22Rv1 (cell line): ENCODE measurements around the gene HELT.

ENCODE experiments used
- H3K27ac ChIP-seq: fragments of 450-650 bp; 2 replicates; pipeline ENCODE4 v1.5.1; 2017
- ZFX ChIP-seq: fragments of 450-650 bp; IDR thresholded peaks from 2 replicates; pipeline ENCODE4 v1.6.1; 2017; ENCODE audit warnings: antibody characterized with exemption, borderline replicate concordance
- TF ChIP-seq, protein P1 (sequence below): fragments of 450-650 bp; IDR thresholded peaks from 2 replicates; pipeline ENCODE4 v1.5.1; 2017; ENCODE audit warnings: mild to moderate bottlenecking

Gene HELT

DNA sequence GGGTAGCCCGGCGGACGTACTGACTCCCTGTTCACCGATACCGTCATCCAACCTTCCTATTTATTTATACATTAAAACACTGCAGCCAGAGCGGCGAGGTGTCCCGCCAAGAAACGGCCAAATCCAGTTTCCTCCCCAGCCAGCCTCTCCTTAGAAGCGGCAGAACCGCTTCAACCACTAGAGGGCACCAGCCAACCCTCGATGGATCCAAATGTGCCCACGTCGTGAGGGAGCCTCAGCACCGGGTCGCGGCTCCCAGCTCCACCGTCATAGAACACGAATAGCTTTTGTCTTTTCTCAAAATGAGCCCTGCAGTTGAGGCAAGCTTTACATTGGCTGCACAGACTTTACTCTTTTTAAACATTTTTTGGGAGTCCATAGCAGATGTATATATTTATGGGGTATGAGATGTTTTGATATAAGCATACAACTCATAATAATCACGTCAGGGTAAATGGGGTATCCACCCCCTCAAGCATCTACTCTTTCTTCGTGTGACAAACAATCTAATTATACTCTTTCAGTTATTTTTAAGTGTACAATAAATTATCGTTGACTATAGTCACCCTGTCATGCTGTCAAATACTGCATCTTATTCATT lies 13.0 kb upstream of the HELT start:
- H3K27ac ChIP-seq, result no peak overlapping the region
- TF ChIP-seq ZFX, result no peak
- TF ChIP-seq, protein P1, sequence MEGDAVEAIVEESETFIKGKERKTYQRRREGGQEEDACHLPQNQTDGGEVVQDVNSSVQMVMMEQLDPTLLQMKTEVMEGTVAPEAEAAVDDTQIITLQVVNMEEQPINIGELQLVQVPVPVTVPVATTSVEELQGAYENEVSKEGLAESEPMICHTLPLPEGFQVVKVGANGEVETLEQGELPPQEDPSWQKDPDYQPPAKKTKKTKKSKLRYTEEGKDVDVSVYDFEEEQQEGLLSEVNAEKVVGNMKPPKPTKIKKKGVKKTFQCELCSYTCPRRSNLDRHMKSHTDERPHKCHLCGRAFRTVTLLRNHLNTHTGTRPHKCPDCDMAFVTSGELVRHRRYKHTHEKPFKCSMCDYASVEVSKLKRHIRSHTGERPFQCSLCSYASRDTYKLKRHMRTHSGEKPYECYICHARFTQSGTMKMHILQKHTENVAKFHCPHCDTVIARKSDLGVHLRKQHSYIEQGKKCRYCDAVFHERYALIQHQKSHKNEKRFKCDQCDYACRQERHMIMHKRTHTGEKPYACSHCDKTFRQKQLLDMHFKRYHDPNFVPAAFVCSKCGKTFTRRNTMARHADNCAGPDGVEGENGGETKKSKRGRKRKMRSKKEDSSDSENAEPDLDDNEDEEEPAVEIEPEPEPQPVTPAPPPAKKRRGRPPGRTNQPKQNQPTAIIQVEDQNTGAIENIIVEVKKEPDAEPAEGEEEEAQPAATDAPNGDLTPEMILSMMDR, result peak; percentile 96

DNA sequence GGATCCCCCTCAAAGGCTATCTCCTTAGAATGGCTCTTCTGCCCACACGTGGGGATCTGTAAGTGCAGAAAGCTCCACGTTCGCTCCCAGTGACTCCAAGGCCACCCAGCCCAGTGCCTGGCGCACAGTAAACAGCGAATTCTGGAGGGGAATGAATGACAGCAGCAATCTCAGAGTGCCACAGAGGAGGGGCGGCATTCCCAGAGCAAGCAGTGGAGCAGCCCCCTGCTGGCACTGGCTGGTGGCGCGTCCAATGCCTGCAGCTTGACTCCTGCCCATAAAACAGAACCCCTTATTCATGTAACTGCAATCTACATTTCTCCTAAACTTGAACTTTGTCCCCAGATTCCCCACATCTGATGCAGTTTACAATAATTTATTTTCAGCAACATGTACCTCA lies 6.9 kb upstream of the HELT start:
- no peak overlapping the region for H3K27ac ChIP-seq
- no peak for TF ChIP-seq ZFX
- TF ChIP-seq, protein P1, result peak; percentile 49

DNA sequence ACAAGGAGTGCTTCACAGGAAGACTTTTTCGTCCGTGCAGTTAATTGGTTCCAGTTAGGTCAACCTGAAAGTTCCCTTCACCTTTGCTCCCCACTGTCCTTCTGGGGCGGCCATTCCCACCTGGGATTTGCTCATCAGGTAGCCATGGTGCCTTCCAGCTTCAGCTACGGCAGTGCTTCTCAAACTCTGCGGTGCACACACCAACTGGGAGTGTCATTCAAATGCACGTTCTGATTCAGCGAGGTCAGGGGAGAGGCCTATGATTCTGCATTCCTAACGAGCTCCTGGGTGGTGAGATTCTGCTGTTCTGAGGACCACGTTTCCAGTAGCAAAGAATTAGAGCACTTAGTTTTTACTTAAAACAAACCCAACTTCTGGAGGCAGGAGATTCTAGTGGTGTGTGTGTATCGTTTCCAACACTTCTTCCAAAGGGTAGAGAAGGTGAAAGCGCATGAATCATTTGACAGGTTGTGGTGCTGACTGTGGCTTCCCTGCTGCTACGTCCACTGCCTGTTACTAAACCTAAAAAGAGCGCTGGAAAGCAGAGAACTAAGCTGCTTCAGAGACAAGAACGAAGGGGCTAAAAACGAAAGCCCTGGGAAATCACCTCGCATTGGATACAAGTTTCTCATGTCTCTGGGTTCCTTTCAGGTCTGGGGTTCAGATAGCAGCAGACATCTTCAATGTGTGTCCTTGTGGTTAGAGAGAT lies 4.7 kb upstream of the HELT start:
- TF ChIP-seq, protein P1, result no peak
- no peak for TF ChIP-seq ZFX
- H3K27ac ChIP-seq, result no peak overlapping the region

DNA sequence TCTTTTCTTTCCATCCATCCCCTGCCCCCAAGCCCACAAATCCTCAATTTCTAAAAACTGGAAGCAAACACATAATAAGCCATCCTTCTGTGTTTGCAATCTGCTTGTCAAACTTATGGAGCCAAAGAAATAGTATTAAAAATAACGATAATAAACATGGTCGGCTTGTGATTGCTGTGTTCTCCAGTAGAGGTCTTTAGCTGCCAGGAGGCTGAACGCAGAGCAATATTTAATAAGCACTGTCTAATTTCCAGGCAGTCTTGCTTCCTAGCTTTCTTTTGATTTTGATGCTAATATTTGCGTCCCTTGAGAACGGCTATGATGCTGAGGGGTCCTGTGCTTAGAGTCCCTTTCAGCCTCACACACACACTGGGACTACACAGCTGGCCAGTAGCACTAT lies 3.2 kb upstream of the HELT start:
- no peak overlapping the region for H3K27ac ChIP-seq
- TF ChIP-seq, protein P1, result peak; percentile 20
- no peak for TF ChIP-seq ZFX

DNA sequence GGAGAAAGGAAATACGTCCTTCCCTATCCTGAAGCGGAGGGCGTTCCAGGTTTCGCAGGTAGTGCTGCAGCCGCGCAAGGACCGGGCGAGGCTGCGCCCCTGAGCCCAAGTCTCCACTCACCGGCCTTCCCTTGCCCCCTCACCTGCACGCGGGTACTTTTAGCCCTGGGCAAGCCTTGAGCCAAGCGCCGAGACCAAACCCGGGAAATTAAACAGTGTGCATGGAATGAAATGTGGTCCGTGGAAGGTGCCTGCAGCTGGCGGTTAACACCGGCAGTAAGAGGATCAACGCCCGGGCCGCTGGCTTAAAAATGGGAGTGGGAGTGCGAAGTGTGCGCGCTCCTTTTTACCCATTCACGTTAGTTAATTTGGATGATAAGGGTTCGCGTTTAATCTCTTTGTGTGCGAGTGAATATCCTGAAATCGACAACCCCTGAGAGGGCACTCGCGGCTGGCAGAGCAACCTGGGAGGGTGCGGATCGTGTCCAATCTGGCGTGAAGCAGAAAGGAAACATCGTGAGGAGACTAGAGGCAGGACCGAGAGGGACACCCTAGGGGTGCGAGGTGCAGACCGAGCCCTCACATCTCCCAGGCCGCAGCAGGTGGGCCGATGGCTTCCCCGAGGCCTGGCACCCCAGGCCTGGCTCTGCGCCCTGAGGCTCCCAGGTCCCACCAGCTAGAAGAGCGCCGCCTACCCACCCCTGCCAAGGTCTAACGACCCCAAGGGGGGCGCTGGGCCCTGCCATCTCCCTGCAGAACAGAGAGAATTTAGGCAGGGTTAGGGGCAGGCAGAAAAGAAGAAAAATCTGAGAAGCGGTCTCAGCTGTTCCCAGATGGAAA lies 2.0 kb upstream of the HELT start:
- no peak overlapping the region for H3K27ac ChIP-seq
- no peak for TF ChIP-seq ZFX
- TF ChIP-seq, protein P1, result no peak

DNA sequence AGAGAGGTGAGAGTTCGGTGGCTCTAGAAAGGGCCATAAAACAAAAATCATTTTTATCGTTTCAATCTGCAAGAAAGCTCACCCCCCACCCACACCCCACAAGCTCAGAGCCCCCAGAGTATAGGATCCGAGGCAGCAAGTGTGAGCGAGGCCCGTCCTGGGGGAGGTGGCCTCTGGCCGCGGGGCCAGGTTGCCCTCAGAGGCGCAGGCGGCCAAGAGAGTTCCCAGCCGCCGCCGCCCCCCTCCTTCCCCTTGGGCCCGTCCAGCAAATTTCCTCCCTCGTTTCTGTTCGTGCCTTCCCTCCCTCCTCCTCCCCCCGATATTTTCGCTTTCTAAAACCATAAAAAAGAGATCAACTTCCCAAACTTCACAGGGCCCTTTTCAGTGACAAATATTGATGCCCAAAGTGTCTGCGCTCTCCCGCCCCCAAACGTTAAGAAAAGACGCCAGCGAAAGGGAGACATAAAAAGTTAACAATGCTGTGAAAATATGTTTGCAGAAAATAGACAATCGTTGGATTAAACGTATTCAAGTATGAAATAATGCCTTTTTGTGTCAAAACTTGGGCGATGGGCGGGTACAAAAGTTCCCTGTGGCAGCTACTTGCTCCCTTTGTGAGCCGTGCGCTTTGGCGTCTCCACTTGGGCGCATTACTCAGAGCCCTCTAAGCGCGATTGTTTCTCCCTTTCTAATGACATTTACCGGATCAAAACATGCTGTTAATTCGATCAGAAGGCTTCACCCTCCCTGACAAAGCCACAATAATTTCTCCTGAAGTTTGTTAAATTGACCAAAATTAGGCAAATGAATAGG lies 1.1 kb upstream of the HELT start:
- TF ChIP-seq, protein P1, result no peak
- TF ChIP-seq ZFX, result no peak

More for the DNA sequence above, 1.1 kb upstream of the HELT start:
- no peak overlapping the region for H3K27ac ChIP-seq
